Mesenchymal stem cell (in vitro differentiated cells and primary cell): ENCODE measurements around the gene CSPG4.
"Not testable (repeated sequence)": the region's sequence is repeated elsewhere in the genome, so short reads cannot be mapped to it uniquely, and the experiment has no call there.

Experiments used
- DNase-seq: peaks from one replicate; pipeline ENCODE4 v3.0.0-alpha.2; 2013
- H2AFZ ChIP-seq: one replicate; pipeline ENCODE4 v1.6.1; 2013; ENCODE audit warnings: low read depth, mild to moderate bottlenecking, control low read depth, inconsistent platforms, low read length, moderate library complexity
- H2AK5ac ChIP-seq: 2 replicates; pipeline ENCODE4 v1.6.1; 2013; ENCODE audit warnings: low read length, moderate library complexity, mild to moderate bottlenecking, inconsistent platforms; ENCODE audit not compliant: severe bottlenecking
- H2BK120ac ChIP-seq: one replicate; pipeline ENCODE4 v1.6.1; 2013; ENCODE audit warnings: low read depth, mild to moderate bottlenecking, inconsistent platforms, low read length, moderate library complexity
- H2BK12ac ChIP-seq, 2 experiments: one replicate each; pipeline ENCODE4 v1.6.1; 2013; ENCODE audit warnings: inconsistent platforms in 2 of 2, low read length in 2 of 2, mild to moderate bottlenecking in 2 of 2, moderate library complexity in 2 of 2, control low read depth in 1 of 2
- H2BK15ac ChIP-seq: one replicate; pipeline ENCODE4 v1.6.1; 2013; ENCODE audit warnings: mild to moderate bottlenecking, low read depth, inconsistent platforms; ENCODE audit not compliant: poor library complexity, severe bottlenecking
- H2BK5ac ChIP-seq: 2 replicates; pipeline ENCODE4 v1.6.1; 2013; ENCODE audit warnings: low read depth, mild to moderate bottlenecking, low read length, control low read depth, inconsistent platforms; ENCODE audit not compliant: poor library complexity, severe bottlenecking
- H3K14ac ChIP-seq, 2 experiments: one replicate each; pipeline ENCODE4 v1.6.1; 2013; ENCODE audit warnings: inconsistent platforms in 2 of 2, low read length in 2 of 2, control low read depth in 1 of 2, mild to moderate bottlenecking in 1 of 2, moderate library complexity in 1 of 2
- H3K18ac ChIP-seq, 2 experiments: one replicate each; pipeline ENCODE4 v1.6.1; 2013; ENCODE audit warnings: inconsistent platforms in 2 of 2, low read length in 2 of 2, control low read depth in 1 of 2, low read depth in 1 of 2, mild to moderate bottlenecking in 1 of 2
- H3K23ac ChIP-seq, 2 experiments: one replicate each; pipeline ENCODE4 v1.6.1; 2013; ENCODE audit warnings: inconsistent platforms in 2 of 2, low read length in 2 of 2, mild to moderate bottlenecking in 2 of 2, moderate library complexity in 2 of 2, control low read depth in 1 of 2
- H3K27ac ChIP-seq: 2 replicates; pipeline ENCODE4 v1.5.1; 2013; ENCODE audit warnings: mild to moderate bottlenecking, moderate library complexity, low read length, control low read depth, inconsistent platforms; ENCODE audit not compliant: poor library complexity, severe bottlenecking
- H3K27me3 ChIP-seq, 2 experiments: 2 replicates each; pipeline versions ENCODE4 v1.6.1 to v1.7.0; 2013; ENCODE audit warnings: low read length in 2 of 2, mild to moderate bottlenecking in 2 of 2, moderate library complexity in 2 of 2, control low read depth in 1 of 2, inconsistent platforms in 1 of 2; ENCODE audit not compliant: control insufficient read depth in 1 of 2, insufficient read depth in 1 of 2
- H3K36me3 ChIP-seq, 2 experiments: 2 replicates each; pipeline versions ENCODE4 v1.6.1 to v1.7.0; 2013; ENCODE audit warnings: low read length in 2 of 2, control low read depth in 1 of 2, inconsistent platforms in 1 of 2, low read depth in 1 of 2, mild to moderate bottlenecking in 1 of 2; ENCODE audit not compliant: insufficient read depth in 2 of 2, control insufficient read depth in 1 of 2
- H3K4ac ChIP-seq, 2 experiments: one replicate each; pipeline ENCODE4 v1.6.1; 2013; ENCODE audit warnings: inconsistent platforms in 2 of 2, low read length in 2 of 2, mild to moderate bottlenecking in 2 of 2, moderate library complexity in 2 of 2, control low read depth in 1 of 2, low read depth in 1 of 2
- H3K4me1 ChIP-seq: 2 replicates; pipeline ENCODE4 v1.6.1; 2013; ENCODE audit warnings: low read depth, low read length, control low read depth; ENCODE audit not compliant: control insufficient read depth, insufficient read depth
- H3K4me2 ChIP-seq: 2 replicates; pipeline ENCODE4 v1.6.1; 2013; ENCODE audit warnings: low read length, mild to moderate bottlenecking, inconsistent platforms; ENCODE audit not compliant: poor library complexity, severe bottlenecking
- H3K4me3 ChIP-seq, 2 experiments: 2 replicates each; pipeline versions ENCODE4 v1.5.1 to v1.7.0; 2013; ENCODE audit warnings: low read length in 2 of 2, mild to moderate bottlenecking in 2 of 2, control low read depth in 1 of 2, low read depth in 1 of 2; ENCODE audit not compliant: insufficient read depth in 1 of 2
- H3K79me1 ChIP-seq: replicated peaks from 2 replicates; pipeline ENCODE4 v1.6.1; 2013; ENCODE audit warnings: mild to moderate bottlenecking, control low read depth, low read length, inconsistent platforms; ENCODE audit not compliant: poor library complexity, severe bottlenecking
- H3K9ac ChIP-seq: 2 replicates; pipeline ENCODE4 v1.7.0; 2013; ENCODE audit warnings: mild to moderate bottlenecking, low read length, moderate library complexity
- H3K9me3 ChIP-seq: 2 replicates; pipeline ENCODE4 v1.7.0; 2013; ENCODE audit warnings: mild to moderate bottlenecking, low read length; ENCODE audit not compliant: control insufficient read depth
- H4K8ac ChIP-seq: one replicate; pipeline ENCODE4 v1.6.1; 2013; ENCODE audit warnings: inconsistent platforms, mild to moderate bottlenecking, low read length, moderate library complexity
- H4K91ac ChIP-seq: one replicate; pipeline ENCODE4 v1.6.1; 2013; ENCODE audit warnings: mild to moderate bottlenecking, low read length, inconsistent platforms
- WGBS: methylation state at CpG from one replicate; pipeline ENCODE4 v1.1.7; 2013; ENCODE audit warnings: mixed read lengths; 5-methylcytosine and 5-hydroxymethylcytosine counted together

The CSPG4 gene

DNA sequence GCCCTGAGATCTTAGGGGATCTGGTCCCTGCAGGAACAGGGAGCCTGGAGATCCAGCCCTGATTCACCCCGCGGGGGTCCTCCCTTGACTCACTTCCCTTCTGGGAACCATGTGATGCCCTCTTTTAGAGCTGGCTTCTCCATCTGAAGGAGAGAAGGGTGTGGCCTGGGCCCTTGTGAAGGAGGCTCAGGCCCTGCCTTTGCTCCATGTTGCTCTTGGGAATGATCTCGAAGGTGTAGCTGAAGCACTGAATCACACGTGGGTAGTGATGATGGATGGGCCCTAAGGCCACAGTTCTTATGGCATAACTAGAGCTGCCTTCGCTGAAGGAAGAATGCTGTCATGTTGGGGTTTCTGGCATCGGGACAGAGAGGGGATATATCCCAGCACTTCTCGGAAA is 1.2 kb downstream of the CSPG4 start:
- not testable (repeated sequence) for H2BK5ac ChIP-seq, H2AFZ ChIP-seq, H3K4me2 ChIP-seq, H3K9me3 ChIP-seq, H3K23ac ChIP-seq, H3K79me1 ChIP-seq, H3K14ac ChIP-seq, H4K8ac ChIP-seq, H3K27me3 ChIP-seq, H2BK15ac ChIP-seq, H2BK12ac ChIP-seq, H3K18ac ChIP-seq, H3K9ac ChIP-seq, H4K91ac ChIP-seq, H2AK5ac ChIP-seq, H3K36me3 ChIP-seq, H3K4ac ChIP-seq, H3K27ac ChIP-seq, H2BK120ac ChIP-seq
- peak overlapping the region in 1 of 2 experiments; percentile 56 for H3K4me3 ChIP-seq
- peaks cover 19% of the 10 kb centered on the region for H3K4me1 ChIP-seq
- 38% methylated on average over 5 of the region's 7 CpGs for WGBS
- DNase-seq: peak; percentile 38

DNA sequence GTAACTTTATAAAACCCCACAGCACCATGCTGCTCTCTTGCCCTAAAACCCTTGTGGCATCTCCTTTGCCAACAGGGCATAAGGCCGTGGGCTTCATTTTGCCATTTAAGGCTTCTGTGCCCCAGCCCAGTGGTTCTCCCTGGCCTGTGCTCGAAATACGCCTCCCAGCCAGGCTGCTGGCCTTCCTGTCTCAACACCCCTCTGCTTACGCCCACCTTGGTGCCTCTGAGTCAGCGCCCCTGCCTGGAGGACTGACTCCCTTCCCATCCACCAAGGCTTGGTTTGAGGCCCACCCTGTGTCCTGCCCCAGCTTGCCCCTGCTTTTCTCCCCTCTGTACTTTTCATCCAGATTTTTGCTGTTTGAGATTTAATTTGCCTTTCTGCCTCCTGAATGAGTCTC is 1.8 kb downstream of the CSPG4 start:
- not testable (repeated sequence) for H3K4me2 ChIP-seq, H2BK120ac ChIP-seq, H4K91ac ChIP-seq, H2BK15ac ChIP-seq, H2BK5ac ChIP-seq, H4K8ac ChIP-seq, H3K9ac ChIP-seq, H3K79me1 ChIP-seq, H2BK12ac ChIP-seq, H3K27me3 ChIP-seq, H3K9me3 ChIP-seq, H3K23ac ChIP-seq, H3K4me3 ChIP-seq, H3K27ac ChIP-seq, H2AFZ ChIP-seq, H3K4ac ChIP-seq, H2AK5ac ChIP-seq, H3K14ac ChIP-seq, H3K36me3 ChIP-seq, DNase-seq
- WGBS: no CpG with 5 or more reads among the region's 5 CpGs
- Histone ChIP-seq H3K4me1 (peaks cover 24% of the 10 kb centered on the region), H3K18ac (peak overlapping the region in 1 of 2 experiments; percentile 35)

DNA sequence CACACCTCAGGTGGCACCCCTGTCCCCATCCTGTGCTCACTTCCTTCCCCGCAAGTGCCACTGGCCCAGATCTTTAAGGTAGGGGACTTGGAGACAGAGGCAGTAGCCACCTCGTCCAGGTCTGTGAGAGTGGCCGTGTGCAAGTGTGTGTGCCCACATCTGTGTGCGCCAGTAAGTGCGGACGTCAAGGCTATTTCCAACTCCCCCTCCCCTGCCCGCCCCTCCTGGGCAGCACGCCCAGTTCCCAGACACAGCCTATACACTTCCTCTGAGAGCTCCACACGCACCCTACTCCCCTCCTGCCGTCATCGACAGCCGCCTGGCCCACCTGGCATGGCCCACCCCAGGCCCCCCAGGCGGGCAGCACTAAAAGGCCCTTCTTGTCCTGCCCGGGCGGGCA is 3.2 kb downstream of the CSPG4 start:
- 87% methylated on average over 6 of the region's 15 CpGs for WGBS
- H3K14ac ChIP-seq, H3K23ac ChIP-seq, H3K4ac ChIP-seq, H2AFZ ChIP-seq, H4K91ac ChIP-seq, H3K18ac ChIP-seq, H3K27me3 ChIP-seq, H2BK15ac ChIP-seq, H3K9ac ChIP-seq, H2BK5ac ChIP-seq, DNase-seq, H3K27ac ChIP-seq, H4K8ac ChIP-seq, H3K9me3 ChIP-seq, H3K36me3 ChIP-seq, H3K79me1 ChIP-seq, H2BK120ac ChIP-seq, H3K4me2 ChIP-seq, H2AK5ac ChIP-seq, H3K4me3 ChIP-seq: not testable (repeated sequence)
- Histone ChIP-seq H3K4me1 (peaks cover 28% of the 10 kb centered on the region), H2BK12ac (peak overlapping the region in 1 of 2 experiments; percentile 1)

DNA sequence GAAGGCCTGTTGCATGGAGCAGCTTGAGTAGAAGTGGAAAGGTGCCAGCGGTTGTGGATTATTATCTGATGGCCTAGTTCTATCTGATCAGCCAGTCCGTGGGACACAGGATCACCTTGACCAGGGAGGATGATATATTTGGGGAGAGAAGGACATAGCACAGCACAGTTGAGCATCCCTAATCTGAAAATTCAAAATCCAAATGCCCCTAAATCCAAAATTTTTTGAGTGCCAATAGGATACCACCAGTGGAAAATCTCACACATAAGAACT is 6.0 kb downstream of the CSPG4 start:
- Histone ChIP-seq H3K27ac (no peak overlapping the region), H3K79me1 (peaks cover 5% of the 10 kb centered on the region), H3K4me1 (peaks cover 26% of the 10 kb centered on the region), H3K18ac (no peak overlapping the region), H2AK5ac (no peak overlapping the region), H3K9ac (no peak overlapping the region), H3K23ac (no peak overlapping the region), H2BK5ac (no peak overlapping the region), H4K8ac (no peak overlapping the region), H2AFZ (no peak overlapping the region), H2BK120ac (no peak overlapping the region), H3K36me3 (no peaks in the 10 kb centered on the region), H2BK12ac (no peak overlapping the region), H3K4ac (no peak overlapping the region), H3K4me2 (no peak overlapping the region), H3K27me3 (no peaks in the 10 kb centered on the region), H3K9me3 (no peaks in the 10 kb centered on the region), H2BK15ac (no peak overlapping the region), H3K14ac (no peak overlapping the region), H4K91ac (no peak overlapping the region), H3K4me3 (no peak overlapping the region)
- WGBS: 83% methylated on average over 2 of the region's 2 CpGs
- no peak for DNase-seq
